T-helper 22 cell (primary cell): ENCODE results near the gene NPIPB6.

Experiments used
- DNase-seq: peaks from one replicate; pipeline ENCODE4 v3.0.0-alpha.2; 2020; ENCODE audit warnings: low read depth

The NPIPB6 gene

GRCh38 chr16:28321700-28322411 is 41.5 kb downstream of the NPIPB6 start:
- no peak for DNase-seq

- no peak for DNase-seq
These were observed 42.6 kb downstream of the NPIPB6 start for GRCh38 chr16:28320741-28321140.

GRCh38 chr16:28320023-28320561 is 43.2 kb downstream of the NPIPB6 start:
- DNase-seq = no peak

- DNase-seq = no peak
These were observed 43.8 kb downstream of the NPIPB6 start for GRCh38 chr16:28319476-28320022.

GRCh38 chr16:28318042-28318744 is 45.1 kb downstream of the NPIPB6 start:
- no peak for DNase-seq

- DNase-seq = peak; percentile 37
These were observed 46.0 kb downstream of the NPIPB6 start for GRCh38 chr16:28317040-28317880.

- DNase-seq = no peak
These were observed 47.3 kb downstream of the NPIPB6 start for GRCh38 chr16:28316054-28316453.

- no peak for DNase-seq
These were observed 49.7 kb downstream of the NPIPB6 start for GRCh38 chr16:28313587-28313986.

GRCh38 chr16:28312327-28312726 is 51.0 kb downstream of the NPIPB6 start:
- no peak for DNase-seq

- DNase-seq = no peak
These were observed 51.4 kb downstream of the NPIPB6 start for GRCh38 chr16:28311913-28312312.

GRCh38 chr16:28311413-28311812 is 51.9 kb downstream of the NPIPB6 start:
- no peak for DNase-seq

GRCh38 chr16:28310796-28311195 is 52.5 kb downstream of the NPIPB6 start:
- DNase-seq = no peak

GRCh38 chr16:28309811-28310311 is 53.4 kb downstream of the NPIPB6 start:
- peak; percentile 73 for DNase-seq

GRCh38 chr16:28308794-28309584 is 54.3 kb downstream of the NPIPB6 start:
- no peak for DNase-seq

GRCh38 chr16:28307936-28308335 is 55.4 kb downstream of the NPIPB6 start:
- no peak for DNase-seq

- DNase-seq = no peak
These were observed 59.1 kb downstream of the NPIPB6 start for GRCh38 chr16:28304214-28304613.

- no peak for DNase-seq
These were observed 60.2 kb downstream of the NPIPB6 start for GRCh38 chr16:28303132-28303531.

- no peak for DNase-seq
These were observed 61.7 kb downstream of the NPIPB6 start for GRCh38 chr16:28301620-28302019.

- no peak for DNase-seq
These were observed 62.2 kb downstream of the NPIPB6 start for GRCh38 chr16:28301154-28301553.

- DNase-seq = no peak
These were observed 63.0 kb downstream of the NPIPB6 start for GRCh38 chr16:28300327-28300726.

- DNase-seq = no peak
These were observed 64.8 kb downstream of the NPIPB6 start for GRCh38 chr16:28298511-28298878.
